WERI-Rb-1 (cell line): ENCODE measurements around the gene ZNF652.
A peak's percentile ranks its signal among the peaks of the same experiment; 100 is the strongest.

ENCODE experiments used
- DNase-seq: peaks from one replicate; pipeline ENCODE4 v3.0.0-alpha.2; 2020
- H3K27ac ChIP-seq: fragments of 250-450 bp; sonication (Bioruptor Pico); 2 replicates; pipeline ENCODE4 v1.5.1; 2020; ENCODE audit warnings: mild to moderate bottlenecking, moderate library complexity
- H3K27me3 ChIP-seq: fragments of 250-450 bp; sonication (Bioruptor Pico); 2 replicates; pipeline ENCODE4 v1.5.1; 2021; ENCODE audit warnings: mild to moderate bottlenecking, low read depth, moderate library complexity; ENCODE audit not compliant: insufficient read depth, severe bottlenecking
- H3K36me3 ChIP-seq: fragments of 250-450 bp; sonication (Bioruptor Pico); 2 replicates; pipeline ENCODE4 v1.5.1; 2020; ENCODE audit warnings: mild to moderate bottlenecking, moderate library complexity
- H3K4me3 ChIP-seq: 2 replicates; pipeline ENCODE4 v1.5.1; 2011; ENCODE audit warnings: low read depth, mild to moderate bottlenecking, control low read depth, low read length
- H3K9me3 ChIP-seq: fragments of 250-450 bp; sonication (Bioruptor Pico); 2 replicates; pipeline ENCODE4 v1.5.1; 2021; ENCODE audit warnings: mild to moderate bottlenecking, moderate library complexity; ENCODE audit not compliant: severe bottlenecking
- TF ChIP-seq, protein P1 (sequence below): IDR thresholded peaks from 2 replicates; pipeline ENCODE4 v1.5.1; 2011; ENCODE audit warnings: low read depth, mild to moderate bottlenecking, control low read depth, inconsistent platforms, low read length

The ZNF652 gene

DNA sequence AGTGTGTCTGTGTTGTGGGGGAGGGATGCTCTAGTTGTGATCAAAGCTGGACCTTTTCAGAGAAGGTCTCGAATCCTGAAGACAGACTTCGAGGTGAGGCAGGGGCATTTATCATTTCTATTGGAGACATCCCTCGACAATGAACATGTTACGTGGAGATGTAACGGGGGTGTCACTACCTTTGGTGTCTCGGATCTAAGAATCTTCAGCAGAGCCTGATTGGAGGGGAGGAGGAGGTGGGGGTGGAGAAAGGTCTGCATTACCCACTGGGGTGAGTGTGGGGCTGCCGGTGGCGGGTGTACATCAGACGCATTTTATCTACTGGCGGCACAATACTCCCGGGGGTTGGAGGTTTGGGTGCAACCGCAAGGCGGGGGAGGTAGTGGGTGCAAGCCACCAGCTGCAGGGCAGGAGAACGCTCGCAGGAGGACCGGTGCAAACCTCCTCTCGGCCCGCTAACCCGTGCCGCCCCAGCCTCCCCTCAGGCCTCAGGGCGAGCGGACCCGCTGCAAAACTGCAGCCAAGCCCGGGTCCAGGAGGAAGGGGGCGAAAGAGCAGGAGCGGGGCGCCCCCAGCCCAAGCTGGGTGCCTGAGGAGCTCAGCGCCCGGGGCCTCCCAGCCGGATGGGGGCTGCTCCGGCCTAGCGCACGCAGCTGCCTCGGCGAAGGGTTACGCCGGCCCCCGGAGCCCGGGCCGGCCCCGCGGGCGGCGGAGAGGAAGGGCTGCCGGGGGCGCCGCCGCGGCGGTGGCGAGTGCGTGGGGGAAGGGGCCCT is 735 bp downstream of the ZNF652 start:
- H3K9me3 ChIP-seq: no peaks in the 10 kb centered on the region
- TF ChIP-seq, protein P1, sequence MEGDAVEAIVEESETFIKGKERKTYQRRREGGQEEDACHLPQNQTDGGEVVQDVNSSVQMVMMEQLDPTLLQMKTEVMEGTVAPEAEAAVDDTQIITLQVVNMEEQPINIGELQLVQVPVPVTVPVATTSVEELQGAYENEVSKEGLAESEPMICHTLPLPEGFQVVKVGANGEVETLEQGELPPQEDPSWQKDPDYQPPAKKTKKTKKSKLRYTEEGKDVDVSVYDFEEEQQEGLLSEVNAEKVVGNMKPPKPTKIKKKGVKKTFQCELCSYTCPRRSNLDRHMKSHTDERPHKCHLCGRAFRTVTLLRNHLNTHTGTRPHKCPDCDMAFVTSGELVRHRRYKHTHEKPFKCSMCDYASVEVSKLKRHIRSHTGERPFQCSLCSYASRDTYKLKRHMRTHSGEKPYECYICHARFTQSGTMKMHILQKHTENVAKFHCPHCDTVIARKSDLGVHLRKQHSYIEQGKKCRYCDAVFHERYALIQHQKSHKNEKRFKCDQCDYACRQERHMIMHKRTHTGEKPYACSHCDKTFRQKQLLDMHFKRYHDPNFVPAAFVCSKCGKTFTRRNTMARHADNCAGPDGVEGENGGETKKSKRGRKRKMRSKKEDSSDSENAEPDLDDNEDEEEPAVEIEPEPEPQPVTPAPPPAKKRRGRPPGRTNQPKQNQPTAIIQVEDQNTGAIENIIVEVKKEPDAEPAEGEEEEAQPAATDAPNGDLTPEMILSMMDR: no peak
- DNase-seq: peak; percentile 75

DNA sequence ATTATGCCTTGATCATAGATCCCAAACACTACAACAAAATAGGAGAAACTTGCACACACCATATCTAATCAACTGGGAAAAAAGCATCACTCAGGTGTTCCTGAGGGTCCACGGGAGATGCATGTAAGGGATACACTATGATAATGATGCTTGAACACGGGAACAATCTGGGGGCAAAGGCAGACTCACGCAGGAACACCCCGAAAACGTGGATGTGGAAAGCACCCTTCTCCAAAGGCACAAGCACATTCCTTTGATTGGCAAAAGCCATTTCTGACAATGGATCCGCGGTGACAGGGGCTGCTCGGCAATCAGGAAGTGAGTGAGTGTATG is 1.3 kb downstream of the ZNF652 start:
- peak overlapping the region; percentile 93 for H3K27ac ChIP-seq
- no peak for DNase-seq
- H3K4me3 ChIP-seq: peak overlapping the region; percentile 97
- no peaks in the 10 kb centered on the region for H3K9me3 ChIP-seq
- no peaks in the 10 kb centered on the region for H3K36me3 ChIP-seq
- no peaks in the 10 kb centered on the region for H3K27me3 ChIP-seq
- TF ChIP-seq, protein P1: no peak

More for the DNA sequence above, 735 bp downstream of the ZNF652 start:
- no peaks in the 10 kb centered on the region for H3K36me3 ChIP-seq
- H3K27me3 ChIP-seq: no peaks in the 10 kb centered on the region
- H3K4me3 ChIP-seq: peak overlapping the region; percentile 97
- H3K27ac ChIP-seq: peak overlapping the region; percentile 93

DNA sequence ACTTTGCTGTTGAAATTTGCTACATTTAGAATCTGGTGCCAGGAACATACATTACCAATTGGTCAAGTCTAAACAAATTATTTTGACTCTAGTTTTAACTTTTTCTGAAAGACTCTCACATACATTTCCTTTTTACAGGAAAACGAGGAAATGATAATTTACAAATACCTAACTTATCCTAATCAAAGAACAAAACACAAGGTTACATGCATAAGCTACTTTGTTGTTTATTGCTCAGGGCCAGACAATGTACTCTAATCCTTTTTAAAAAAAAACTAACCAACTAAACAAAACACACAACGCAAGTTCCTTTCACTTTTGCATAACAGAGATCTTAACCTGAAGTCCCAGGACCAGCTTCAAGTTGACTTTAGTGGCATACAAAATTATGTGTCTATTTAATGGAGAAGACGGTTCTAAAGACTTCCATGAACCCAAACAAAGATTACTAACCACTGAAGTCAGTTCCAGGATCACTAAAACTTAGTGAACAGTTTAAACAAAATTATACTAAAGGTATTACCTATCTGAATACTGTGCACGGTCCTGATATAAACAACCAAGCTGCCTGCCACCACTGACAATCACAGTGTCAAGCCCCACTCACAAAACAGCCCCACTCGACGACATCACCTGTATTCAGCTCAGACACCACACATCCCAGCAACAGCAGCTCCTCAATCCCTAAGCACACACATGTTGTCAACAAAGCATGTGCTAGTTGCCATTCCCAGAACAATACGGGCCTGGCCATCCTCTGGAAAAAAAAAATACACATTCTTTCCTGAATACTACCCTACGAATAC is 1.9 kb downstream of the ZNF652 start:
- no peak for DNase-seq
- no peaks in the 10 kb centered on the region for H3K27me3 ChIP-seq
- TF ChIP-seq, protein P1: no peak
- H3K4me3 ChIP-seq: peak overlapping the region; percentile 97
- no peak overlapping the region for H3K27ac ChIP-seq
- H3K9me3 ChIP-seq: no peaks in the 10 kb centered on the region
- H3K36me3 ChIP-seq: no peaks in the 10 kb centered on the region

DNA sequence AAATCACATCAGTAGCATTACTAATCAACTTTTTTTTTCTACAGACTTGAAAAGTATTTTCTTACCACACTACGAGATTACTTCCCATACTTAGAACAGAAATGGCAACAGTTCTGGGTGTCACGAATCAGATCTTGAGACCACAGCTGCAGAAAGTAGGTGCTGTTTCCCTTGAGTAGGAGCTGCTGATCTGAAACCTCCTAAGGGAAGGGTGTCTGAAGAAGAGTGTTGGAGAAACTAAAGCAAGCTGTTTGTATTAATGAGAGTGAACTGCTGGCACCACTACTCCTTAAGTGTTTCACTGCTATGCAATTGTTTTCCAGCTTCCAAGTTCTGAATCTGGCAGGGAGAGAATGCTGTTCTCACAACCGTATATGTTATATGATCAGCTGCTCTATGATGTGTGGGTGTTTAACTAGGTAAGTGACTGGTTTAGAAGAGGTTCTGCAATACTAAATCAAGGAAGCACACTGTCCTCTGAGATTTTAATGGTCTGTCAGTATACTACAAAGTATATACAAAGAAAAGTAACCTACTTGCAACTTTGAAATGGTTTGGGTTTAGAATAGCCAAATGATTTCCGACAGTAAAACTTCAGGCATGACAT is 3.3 kb downstream of the ZNF652 start:
- DNase-seq: no peak
- Histone ChIP-seq H3K36me3 (no peaks in the 10 kb centered on the region), H3K4me3 (no peak overlapping the region), H3K9me3 (no peaks in the 10 kb centered on the region), H3K27ac (no peak overlapping the region), H3K27me3 (no peaks in the 10 kb centered on the region)
- TF ChIP-seq, protein P1: no peak

DNA sequence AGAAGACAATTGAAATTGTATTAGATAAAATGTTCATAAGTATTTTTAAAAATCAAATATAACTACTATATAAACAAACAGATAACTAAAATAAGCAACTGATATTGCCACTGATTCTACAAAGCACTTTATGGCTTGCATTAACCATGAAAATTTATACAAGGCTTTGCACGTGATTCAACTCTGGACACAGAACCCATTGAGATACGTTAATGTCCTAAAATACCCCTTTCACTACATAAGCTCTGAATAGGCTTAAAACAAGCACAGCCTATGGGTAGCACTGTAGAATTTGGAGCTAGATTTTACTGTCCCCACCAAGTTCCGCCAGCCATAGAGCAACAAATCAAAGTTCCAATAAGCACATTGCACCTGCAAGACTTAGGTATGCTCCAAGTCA is 4.5 kb downstream of the ZNF652 start:
- Histone ChIP-seq H3K9me3 (no peaks in the 10 kb centered on the region), H3K4me3 (no peak overlapping the region), H3K27me3 (no peaks in the 10 kb centered on the region), H3K27ac (no peak overlapping the region), H3K36me3 (no peaks in the 10 kb centered on the region; the same call in 1 of the 2 replicates)
- TF ChIP-seq, protein P1: no peak
- no peak for DNase-seq
